GM21423 (cell line): ENCODE results near the gene WEE1.
"Not testable (repeated sequence)": the region's sequence is repeated elsewhere in the genome, so short reads cannot be mapped to it uniquely, and the experiment has no call there.

Source experiments
- ATAC-seq: cut with Tn5 transposase; IDR thresholded peaks from one replicate; pipeline ENCODE4 v1.9.1; 2021; ENCODE audit warnings: mild to moderate bottlenecking, moderate library complexity; ENCODE audit not compliant: unreplicated experiment

The WEE1 gene

DNA sequence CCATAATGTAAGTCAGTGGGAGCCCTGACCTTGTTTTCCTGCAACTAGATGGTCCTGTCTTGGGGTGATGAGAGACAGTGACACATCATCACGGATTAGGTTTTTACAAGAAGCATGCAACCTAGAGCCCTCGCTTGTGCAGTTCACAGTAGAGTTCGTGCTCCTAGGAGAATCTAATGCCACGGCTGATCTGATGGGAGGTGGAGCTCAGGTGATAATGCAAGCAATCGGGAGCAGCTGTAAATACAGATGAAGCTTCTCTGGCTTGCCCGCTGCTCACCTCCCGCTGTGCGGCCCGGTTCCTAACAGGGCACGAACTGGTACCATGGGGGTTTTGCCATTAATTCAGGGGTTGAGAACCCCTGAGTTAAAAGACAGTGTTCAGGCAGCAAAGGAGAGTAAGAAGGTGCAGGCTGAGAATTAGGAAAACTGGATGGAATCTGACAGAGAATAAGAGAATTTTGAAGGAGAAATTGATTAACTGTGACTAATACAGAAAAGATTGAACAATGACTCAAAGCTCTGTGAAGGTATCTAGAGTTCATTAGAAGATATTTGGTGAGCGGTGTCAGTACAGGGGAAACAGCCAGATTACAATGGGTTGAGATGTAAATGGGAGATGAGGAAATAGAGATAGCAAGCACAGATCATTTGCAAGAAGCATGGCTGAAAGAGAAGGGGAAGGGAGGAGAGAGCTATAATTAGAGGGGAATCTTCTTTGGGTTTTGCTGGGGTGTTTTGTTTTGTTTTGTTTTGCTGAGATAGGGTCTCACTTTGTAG, 21.0 kb downstream of the WEE1 start:
- no peak for ATAC-seq

DNA sequence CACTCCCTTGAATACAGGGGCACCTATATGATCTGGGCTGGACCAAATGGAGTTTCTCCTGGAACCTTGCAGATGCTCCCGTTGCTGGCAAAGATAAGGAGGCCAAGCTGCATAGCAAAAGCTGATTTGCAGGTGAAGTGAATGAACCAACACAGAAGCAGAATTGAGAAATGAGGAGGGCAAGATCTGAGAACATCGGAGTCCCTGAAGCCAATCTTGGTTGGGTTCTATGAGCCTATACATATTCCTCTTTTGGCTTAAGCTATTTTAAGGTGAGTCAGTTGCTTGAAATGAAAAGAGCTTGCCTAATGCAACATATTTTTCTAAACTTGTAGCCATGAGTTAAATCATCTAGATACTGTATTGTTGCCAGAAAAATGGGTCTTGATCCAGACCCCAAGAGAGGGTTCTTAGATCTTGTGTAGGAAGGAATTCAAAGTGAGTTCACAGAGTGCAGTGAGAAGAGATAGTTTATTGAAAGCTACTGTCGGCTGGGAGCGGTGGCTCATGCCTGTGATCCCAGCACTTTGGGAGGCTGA, 23.5 kb downstream of the WEE1 start:
- no peak for ATAC-seq

DNA sequence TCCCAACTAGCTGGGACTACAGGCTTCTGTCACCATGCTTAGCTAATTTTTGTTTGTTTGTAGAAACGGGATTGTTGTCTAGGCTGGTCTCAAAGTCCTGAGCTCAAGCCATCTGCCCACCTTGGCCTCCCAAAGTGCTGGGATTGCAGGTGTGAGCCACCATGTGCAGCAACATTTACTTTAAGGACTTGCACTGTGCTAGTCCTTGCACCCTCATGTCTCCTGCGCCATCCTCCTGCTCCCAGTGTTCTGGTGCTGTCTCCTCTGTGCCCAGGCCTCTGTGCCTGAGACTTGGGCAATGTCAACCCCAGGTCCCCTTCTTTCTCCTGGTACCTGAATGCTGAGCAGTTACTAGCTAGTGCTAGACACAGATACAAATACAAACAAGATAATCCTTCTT, 26.7 kb downstream of the WEE1 start:
- ATAC-seq: no peak

DNA sequence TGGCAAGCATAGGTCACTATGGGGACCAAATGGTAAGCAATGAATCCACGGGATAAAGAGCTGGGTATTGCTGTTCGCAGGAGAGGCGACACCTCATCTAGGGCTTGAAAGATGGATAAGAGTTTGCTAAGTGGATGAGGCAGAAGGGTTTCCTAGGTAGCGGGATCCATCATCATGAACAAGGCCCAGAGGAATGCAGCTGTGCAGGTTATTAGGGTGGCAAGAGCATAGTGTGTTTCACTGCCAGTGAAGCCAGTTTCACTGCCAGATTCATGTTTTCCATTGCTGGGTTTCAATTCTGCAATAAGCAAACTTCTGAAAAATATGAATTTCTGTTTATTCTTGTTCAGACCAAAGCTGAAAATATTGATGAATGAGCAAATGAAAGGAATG, 27.2 kb downstream of the WEE1 start:
- peak; percentile 48 for ATAC-seq

DNA sequence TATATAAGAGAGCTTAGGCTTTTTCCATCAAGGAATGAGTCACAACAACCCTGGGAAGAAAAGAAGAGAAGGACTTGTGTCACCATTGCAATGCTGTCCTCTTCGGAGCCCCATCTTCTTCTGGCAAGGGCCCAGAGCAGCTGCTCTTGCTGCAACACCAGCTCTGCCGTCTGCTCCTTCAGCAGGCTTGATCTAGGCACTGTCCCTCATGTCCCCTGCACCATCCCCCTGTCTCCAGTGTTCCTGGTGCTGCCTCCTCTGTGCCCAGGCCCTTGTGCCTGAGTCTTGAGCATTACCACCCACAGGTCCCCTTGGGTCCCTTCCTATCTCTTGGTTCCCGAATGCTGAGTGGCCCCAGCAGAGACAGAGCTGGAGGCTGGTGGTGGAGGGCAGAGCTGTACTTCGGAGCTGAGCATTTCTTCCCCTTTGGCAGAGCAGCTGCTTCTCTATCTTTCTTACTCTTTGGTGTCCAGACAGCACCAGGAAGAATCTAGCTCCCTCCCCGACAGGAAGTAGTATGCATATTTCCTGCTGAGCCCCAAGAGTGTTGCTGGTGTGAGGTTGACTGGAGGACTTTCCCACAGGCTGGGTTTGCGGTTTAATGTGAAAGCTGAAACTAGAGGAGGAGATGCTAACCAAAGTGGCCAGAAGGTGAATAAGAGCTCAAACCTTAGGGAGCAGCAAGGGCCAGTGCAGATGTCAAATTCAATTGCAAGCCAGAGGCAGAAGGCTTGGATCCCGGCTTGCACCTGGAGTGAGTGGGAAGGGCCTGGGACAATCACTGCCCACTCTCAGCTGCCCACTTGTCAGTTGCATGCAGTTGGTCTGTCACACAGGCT, 27.8 kb downstream of the WEE1 start:
- peak; percentile 85 for ATAC-seq

DNA sequence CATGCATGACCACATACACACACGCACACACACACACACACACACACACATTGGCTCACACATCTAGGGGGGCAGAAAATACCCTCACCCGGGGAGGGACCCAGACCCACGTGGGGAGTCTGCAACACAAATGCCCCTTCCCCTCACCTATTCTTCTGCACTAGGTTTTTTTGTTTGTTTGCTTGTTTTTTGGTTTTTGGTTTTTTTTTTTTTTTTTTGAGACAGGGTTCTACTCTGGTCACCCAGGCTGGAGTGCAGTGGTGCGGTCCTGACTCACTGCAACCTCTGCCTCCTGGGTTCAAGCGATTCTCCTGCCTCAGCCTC, 28.4 kb downstream of the WEE1 start:
- no peak for ATAC-seq

DNA sequence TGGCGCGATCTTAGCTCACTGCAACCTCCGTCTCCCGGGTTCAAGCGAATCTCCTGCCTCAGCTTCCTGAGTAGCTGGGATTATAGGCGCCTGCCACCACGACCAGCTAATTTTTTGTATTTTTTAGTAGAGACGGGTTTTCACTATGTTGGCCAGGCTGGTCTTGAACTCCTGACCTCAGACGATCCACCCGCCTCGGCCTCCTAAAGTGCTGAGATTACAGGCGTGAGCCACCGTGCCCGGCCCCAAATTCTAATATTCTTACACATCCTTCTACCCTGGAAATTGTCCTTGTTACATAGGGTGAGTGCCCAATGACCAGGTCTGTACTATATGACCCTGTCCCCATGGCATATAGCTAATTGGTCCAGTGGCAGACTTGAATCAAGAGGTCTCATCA, 29.7 kb downstream of the WEE1 start:
- not testable (repeated sequence) for ATAC-seq

DNA sequence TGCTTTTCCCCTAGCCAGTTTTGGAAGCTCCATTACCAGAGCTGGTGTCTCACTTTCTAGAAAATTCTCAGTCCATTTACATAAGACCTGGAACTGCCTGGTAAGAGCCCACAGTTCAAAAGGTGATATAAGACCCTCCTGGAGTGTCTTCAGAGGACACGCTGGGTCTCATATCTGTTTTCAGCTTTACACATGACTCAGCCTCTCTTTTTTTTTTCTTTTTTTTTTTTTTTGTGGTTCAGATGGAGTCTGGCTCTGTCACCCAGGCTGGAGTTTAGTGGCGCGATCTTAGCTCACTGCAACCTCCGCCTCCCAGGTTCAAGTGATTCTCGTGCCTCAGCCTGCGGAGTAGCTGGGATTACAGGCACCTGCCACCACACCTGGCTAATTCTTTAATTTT, 30.7 kb downstream of the WEE1 start:
- ATAC-seq: no peak

DNA sequence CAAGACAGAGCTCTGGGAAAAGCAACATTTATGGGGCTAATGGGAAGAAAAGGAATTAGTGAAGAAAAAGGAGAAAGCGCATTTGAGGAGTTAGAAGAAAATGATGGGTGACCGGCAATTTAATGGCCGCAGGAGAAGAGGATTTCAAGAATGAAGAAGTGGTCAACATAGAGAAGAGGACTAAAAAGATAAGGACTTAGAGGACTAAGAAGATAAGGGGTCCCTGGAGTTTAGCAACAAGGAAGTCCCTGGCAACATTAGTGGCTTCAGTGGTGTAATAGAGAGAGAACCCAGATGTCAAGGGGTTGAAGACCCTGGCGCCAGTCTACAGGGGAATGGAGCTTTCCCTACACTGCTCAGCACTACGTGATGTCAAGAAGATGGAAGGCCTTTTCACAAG, 32.3 kb downstream of the WEE1 start:
- no peak for ATAC-seq

DNA sequence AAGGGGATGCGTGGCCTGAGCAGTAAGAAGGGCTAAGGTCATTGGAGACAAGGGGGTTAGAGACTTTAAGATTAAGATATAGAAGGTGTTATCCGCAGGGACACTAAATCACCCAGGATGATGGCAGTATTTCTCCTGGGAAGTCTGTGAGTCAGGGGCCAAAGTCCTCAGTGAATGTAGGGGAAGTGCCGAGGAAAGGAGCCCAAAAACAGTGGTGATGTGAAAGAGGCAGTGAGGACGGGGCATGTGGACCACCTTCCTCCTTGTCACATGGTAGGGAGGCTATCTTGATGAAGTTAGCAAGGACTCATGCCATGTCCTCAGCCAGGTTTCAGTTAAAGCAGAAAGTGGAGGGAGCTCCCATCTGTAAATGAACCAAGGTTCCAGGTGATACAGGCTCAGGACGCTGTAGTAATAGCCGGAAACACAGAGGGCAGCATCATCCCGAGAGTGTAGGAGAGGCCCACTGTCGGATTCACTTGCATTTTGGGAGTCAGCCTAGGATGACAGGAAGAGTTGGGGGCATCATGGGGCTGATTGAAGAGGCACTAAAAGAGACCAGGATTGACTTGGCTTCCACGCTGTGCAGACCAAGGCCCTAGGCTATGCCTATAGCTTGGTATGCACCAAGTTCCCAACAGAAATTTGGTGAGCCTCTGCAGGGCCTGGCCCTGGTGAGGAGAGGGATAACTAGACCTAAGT, 33.5 kb downstream of the WEE1 start:
- no peak for ATAC-seq

DNA sequence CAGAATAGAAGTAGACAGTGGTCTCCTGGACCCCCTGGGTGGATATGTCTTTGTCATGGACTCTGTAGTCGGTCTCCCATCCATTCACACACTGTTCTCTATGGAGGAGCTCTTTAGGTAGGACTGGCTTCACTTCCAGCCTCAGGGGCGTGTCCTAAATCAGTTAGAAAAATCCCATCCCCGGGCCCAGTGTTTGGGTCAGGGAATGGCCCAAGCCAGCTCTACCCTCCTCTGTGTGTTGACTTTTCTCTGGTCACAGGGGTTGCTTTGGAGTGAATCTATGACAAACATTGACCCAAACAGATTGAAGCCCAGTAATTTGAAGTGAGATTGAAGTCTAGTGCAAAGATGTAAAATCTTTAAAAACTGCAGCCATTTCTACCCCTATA, 34.0 kb downstream of the WEE1 start:
- ATAC-seq: no peak

DNA sequence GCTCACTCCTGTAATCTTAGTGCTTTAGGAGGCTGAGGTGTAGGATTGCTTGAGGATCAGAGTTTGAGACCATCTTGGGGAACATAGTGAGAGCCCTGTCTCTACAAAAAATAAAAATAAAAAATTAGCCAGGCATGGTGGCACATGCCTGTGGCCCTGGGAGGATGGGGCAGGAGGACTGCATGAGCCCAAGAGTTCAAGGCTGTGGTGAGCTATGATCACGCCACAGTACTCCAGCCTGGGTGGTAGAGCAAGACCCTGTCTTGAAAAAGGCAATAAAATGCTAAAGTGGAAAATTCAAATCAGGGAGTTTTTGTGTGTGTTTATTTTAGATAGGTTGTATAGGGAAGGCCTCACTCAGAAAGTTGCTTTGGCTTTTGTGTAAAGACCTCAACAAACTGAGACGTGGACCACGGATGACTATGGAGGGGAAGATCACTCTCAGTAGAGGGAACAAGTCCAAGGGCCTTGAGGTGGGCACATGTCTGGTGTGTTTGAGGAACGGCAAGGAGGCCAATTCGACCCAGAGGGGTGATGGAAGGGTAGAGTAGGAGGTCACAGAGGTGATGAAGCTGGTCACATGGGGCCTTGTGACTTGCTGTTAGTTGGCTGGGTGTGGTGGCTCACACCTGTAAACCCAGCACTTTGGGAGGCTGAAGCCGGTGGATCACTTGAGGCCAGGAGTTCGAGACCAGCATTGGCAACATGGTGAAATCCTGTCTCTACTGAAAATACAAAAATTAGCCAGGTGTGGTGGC, 35.7 kb downstream of the WEE1 start:
- no peak for ATAC-seq

DNA sequence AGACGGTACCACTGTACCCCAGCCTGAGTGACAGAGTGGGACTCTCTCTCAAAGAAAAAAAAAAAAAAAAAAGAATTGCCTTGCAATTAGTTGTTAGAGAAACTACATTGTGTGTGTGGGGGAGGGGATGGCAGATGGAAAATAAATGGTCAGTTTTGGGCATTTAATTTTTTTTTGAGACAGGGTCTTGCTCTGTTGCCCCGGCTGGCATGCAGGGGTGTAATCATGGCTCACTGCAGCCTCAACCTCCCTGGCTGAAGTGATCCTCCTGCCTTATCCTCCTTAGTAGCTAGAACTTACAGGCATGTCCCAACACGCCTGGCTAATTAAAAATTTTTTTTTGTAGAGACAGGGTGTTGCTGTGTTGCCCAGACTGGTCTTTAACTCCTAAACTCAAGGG, 36.4 kb downstream of the WEE1 start:
- ATAC-seq: no peak

DNA sequence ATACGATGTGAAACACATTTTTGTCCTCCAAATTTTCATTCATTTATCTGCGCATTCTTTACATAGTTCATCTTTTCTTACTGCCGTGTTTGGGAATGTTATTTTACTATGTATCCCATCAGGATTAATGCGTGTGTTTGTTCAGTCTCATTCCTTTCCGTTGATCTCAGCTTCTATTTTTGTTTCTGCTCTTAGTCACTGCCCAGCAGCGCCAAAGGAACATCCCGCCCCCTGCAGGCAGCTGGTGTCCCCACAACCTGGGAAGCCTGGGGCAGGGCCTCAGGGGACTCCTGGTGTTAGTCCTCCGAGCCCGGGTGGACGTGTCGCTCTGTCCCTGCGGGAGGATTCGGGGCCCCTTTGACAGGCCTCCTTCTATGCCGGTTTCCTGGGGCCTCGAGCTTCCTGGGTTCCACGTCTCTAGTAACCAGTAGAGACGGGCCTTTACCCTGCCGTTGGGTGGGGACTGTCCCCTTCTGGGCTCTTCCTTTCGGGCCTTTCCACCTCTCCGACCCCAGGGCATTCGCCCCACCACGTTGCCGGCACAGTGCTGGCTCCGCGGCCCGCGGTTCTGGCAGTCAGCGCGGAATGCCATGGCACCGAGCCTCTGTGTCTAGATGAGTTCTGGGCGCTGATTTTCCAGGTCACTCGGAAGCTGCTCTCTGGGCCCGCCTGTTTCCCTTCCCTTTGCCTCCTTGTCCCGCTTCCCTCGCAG, 39.8 kb downstream of the WEE1 start:
- peak; percentile 37 for ATAC-seq

DNA sequence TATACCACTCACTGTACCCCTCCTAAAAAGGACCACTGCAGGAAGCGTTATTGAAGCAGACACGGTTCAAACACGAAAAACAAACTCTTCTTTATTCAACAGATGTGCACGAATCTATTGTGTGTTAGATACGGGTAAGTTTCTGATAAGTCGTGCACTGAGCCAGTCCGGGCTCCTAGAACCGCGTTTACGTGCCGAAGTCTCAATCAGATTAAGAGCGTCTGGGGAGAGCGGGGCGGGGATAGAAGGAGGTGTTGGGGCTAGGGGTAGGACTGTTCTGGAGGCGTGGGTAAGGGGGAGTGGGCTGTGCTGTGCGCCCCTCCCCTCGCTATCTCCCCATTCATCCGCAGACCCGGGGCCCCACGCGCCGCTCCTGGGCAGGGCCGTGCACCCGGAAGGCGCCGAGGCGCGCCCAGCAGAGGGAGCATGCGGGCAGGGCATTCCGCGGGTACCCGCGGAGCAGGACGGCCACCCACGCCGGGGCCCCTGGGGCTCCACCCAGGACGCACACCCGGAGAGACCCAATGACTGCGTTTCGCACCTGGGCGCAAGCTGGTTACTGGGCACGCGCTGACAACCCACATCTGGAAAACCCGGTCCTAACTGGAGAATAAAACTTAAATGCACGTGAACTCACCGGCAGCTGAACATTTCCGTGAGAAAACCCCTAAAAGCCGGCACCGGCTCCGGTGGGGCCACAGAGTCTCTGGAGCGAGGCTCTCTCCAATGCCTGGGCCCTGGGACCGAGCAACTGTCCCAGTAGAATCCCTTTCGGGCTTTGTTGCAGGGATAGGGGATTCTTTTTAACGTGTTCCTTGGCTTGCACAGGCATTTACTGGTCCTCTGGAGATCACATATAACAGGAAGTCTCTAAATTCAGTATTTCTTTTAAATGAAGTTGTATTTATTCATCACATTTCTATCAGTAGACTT, 40.6 kb downstream of the WEE1 start:
- peak; percentile 72 for ATAC-seq

DNA sequence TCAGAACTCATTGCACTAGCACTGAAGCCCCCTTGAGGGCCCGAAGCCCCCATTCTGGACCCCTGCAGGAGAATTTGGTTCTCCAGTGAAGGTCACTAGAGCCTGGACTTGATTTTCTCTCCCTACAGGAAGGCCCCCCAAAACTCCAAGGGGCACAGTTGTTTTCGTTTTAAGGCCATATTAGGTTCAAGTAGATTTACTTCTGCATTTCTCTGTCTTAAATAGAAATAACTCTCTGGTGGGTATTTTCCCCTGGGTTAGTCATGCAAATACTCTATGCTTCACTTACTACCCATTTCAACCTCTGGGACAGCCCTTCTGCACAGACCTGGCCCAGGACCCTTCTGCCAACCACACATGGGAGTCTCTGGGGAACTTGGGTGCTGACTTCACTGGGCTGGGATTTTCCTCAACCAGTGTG, 41.6 kb downstream of the WEE1 start:
- ATAC-seq: peak; percentile 57

DNA sequence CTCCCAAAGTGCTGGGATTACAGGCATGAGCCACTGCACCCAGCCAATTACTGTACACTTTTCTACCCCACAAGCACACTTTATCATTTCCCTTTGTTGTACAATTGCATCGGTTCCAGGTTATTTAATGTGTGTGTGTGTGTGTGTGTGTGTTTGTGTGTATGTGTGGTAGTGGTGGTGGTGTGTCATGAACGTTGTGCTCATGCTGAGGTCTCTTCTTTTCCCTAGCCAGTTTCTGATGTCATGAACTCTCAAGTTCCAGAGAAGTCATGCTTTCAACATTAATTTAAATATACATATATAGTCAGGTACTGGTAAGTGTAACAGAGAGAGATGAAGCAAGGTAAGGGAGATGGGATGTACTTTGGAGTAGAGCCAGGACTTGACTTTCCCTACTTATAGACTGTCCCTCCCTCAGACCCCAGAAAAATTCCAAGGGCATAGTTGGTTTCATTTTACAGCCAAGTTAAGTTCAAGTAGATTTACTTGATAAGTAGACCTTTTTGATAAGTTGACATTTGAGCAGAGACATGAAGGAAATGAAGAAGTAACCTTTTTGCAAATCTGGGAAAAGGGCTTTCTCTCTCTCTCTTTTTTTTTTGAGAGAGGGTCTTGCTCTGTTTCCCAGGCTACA, 42.7 kb downstream of the WEE1 start:
- no peak for ATAC-seq

DNA sequence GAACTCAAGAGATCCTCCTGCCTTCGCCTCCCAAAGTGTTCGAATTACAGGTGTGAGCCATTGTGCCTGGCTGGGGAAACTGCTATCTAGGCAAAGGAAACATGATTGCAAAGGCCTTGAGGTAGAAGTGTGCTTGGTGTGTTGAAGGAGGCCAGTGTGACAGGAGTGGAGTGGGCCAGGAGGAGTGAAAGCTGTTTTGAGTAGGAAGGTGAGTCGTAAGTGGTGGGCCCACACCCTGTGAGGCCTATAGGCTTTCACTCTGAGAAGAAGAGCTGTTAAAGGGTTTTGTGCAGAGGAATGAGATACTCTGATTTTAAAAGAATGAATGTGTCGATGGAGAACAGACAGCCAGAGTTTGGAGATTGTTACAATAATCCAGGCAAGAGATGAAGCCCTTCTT, 43.4 kb downstream of the WEE1 start:
- no peak for ATAC-seq

DNA sequence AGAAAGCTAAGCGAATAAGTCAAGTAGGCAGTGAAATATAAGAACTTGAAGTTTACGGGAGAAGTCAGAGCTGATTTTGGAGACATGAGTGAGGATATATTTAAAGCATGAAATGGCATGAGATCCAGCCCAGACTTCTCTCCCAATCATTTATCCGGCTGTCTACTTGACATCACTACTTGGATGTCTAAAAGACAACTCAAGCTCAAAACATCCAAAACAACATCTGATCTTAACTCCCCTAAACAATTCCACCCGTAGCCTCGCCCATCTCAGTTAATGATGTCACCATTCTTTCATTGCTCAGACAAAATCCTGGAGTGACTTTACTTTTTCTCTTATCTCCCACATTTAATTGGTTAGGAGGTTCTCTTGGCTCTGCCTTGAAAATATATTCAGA, 44.5 kb downstream of the WEE1 start:
- no peak for ATAC-seq
